Fibroblast of skin of right biceps (primary cell): ENCODE results near the gene L3MBTL3.
"Not testable (repeated sequence)": the region's sequence is repeated elsewhere in the genome, so short reads cannot be mapped to it uniquely, and the experiment has no call there.

Source experiments
- DNase-seq: peaks from one replicate; pipeline ENCODE4 v3.0.0-alpha.2; 2013

L3MBTL3 gene

GRCh38 chr6:130143709-130144108 is 125.3 kb downstream of the L3MBTL3 start:
- DNase-seq: no peak

- DNase-seq: no peak
Measured at GRCh38 chr6:130147111-130147510, 128.7 kb downstream of the L3MBTL3 start.

DNA sequence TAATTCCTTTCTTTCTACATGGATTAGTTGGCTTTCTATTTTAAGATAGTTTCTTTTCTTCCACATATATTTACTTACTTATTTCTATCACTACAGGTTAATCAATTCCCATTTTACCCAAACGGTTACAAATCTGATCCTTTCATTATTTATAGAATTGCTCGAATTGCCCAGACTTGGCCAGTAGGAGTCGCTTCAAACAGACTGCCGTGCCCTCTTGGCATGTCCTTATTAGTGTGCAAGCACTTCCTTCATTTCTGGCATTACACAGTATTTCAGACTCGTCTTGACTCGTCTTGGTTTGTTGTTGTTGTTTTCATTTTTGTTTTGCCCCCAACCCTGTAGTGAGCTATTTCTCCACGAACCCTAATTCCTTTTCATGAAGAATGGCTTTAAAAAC is 129.8 kb downstream of the L3MBTL3 start:
- DNase-seq: no peak

GRCh38 chr6:130149016-130149415 is 130.6 kb downstream of the L3MBTL3 start:
- not testable (repeated sequence) for DNase-seq

DNA sequence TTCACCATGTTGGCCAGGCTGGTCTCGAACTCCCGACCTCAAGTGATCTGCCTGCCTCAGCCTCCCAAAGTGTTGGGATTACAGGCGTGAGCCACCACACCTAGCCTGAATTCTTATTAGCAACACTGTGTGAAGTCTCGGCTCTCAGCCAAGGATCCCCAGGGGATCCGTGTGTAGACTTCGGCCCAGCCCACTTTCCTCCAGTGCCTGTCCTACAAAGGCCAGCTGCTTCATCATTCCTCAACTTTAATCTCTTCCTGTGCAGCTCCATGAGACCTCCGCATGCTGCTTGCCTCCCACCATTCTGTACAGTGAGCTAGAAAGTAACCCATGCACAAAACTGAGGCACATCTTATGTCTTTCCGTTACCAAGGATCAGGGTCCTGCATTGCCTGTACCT is 132.5 kb downstream of the L3MBTL3 start:
- DNase-seq: no peak

DNA sequence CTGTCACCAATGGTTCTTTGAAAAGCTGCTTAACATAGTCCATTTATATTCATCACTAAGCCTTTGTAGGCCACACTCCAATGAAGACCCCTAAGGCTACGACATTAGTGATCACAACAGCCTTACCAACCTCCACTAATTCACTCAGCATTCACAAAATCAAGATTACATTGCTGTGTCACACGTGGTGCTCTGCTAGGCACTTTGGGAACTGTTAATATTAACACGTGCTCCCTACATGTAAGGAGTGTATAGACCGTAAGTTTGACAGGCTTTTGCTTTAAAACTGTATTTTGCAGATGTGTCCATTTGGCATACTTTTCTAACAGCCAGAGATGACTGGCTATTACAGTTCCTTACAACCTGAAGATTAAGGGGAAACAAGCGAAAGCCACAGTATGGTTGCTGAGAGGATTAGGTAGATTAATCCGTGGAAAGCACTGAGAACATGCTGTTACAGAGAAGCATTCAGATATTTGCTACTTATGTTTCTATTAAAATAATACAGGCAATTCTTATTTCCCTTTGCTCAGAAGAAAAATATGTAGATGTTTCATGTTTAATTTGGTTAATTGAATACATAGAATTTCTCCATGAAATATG is 134.6 kb downstream of the L3MBTL3 start:
- DNase-seq: no peak

DNA sequence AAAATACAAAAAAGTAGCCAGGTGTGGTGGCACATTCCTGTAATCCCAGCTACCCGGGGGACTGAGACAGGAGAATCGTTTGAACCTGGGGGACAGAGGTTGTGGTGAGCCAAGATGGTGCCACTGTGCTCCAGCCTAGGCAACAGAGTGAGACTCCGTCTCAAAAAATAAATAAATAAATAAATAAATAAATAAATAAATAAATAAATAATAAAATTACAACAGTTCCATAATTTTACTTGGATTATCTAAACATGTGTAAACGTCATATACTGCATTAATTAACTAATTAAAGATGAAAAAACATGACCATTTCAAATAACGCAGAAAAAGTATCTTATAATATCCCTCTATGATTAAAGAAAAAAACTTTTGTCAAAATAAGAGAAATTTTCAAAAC is 138.5 kb downstream of the L3MBTL3 start:
- no peak for DNase-seq

GRCh38 chr6:130158056-130158455 is 139.7 kb downstream of the L3MBTL3 start:
- DNase-seq: peak; percentile 18

DNA sequence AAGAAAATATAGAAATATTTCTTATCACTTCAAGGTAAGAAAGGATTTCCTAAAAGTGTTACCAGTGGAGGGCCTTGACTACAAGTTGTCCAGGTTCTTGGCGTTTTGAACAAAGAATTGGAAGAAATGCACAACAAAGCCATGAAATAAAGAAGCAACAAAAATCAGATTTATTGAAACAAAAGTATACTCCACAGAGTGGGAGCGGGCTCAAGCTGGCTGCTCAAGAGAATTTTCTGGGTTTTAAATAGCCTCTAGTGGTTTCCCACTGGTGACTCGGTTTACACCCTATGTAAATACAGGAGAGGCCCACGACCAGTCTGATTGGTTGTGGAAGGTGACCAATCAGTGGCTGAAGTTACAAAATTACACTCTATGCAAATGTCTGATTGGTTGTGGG is 140.2 kb downstream of the L3MBTL3 start:
- DNase-seq: no peak

DNA sequence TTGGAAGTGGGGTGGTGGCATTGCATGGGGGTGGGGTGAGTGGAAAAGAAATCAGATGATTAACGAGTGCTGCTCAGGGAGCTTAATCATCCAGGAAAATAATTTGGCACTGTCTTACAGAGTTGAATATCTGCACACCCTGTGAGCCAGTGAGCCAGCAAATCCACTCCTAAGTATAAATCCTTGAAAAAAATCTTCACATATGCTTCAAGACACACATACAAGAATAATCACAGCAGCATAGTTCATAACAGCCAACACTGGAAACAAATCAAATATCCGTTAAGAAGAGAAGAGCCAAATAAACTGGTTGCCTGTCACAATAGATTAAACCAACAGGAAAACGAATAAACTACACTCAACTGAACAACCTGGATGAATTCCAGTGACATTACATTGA is 141.6 kb downstream of the L3MBTL3 start:
- no peak for DNase-seq

DNA sequence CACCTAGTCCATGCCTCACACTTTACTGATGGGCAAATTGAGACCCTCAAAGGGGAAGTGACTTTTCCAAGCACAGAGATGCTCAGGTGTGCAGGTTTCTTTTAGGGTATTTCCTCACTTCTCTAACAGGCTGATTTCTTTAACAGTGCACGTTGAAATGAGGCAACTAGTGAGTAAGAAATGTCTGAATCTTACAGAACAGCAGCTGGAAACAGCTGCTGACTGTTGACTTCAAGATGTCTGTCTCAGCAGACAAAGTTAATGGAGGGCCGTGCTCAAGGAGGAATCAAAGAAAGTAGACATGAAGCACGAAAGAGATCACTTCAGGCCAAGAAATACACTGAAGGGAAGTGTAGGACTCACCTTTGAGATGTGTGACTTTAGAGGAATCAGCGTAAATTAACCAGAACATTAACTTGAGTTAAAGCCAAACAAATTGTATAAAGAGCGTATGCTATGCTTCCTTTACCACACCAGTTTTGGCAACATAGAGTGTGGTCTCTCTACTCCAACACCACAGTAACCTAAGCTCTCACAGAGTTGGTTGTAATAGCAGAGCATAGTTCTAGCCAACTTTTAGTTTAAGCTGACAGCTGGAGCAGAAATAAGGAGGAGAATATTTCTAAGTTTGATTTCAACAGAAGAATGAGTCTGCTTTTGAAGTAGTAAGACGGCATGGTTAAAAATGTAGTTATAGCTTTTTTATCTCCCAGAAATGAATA is 143.5 kb downstream of the L3MBTL3 start:
- no peak for DNase-seq

- no peak for DNase-seq
Measured at GRCh38 chr6:130162421-130162820, 144.0 kb downstream of the L3MBTL3 start.

DNA sequence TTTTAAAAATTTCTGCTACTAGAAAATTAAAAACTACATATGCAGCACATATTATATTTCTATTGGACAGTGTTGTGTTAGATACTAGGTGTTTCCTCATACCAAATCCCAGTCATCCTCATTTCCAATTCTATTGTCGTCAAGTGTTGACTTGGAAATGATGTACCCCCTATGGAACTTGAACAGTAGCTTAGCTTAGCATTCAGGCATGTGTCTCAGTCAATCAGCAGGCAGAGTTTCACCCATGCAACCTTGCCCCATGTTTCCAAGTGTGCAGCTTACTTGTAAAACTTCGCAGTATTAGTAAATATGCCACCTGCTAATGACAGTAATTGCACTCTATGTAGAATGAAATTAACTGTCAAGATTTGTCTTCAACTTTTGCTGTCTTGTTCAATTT is 144.9 kb downstream of the L3MBTL3 start:
- no peak for DNase-seq

GRCh38 chr6:130164251-130164650 is 145.9 kb downstream of the L3MBTL3 start:
- no peak for DNase-seq

GRCh38 chr6:130167655-130168054 is 149.3 kb downstream of the L3MBTL3 start:
- DNase-seq: peak; percentile 53

DNA sequence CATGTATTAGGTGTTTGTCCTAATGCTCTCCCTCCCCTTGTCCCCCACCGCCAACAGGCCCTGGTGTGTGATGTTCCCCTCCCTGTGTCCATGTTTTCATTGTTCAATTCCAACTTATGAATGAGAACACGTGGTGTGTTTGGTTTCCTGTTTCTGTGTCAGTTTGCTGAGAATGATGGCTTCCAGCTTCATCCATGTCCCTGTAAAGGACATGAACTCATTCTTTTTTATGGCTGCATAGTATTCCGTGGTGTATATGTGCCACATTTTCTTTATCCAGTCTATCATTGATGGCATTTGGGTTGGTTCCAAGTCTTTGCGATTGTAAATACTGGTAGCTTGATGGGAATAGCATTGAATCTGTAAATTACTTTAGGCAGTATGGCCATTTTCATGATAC is 151.8 kb downstream of the L3MBTL3 start:
- DNase-seq: not testable (repeated sequence)

- DNase-seq: not testable (repeated sequence)
Measured at GRCh38 chr6:130173377-130174004, 155.1 kb downstream of the L3MBTL3 start.

DNA sequence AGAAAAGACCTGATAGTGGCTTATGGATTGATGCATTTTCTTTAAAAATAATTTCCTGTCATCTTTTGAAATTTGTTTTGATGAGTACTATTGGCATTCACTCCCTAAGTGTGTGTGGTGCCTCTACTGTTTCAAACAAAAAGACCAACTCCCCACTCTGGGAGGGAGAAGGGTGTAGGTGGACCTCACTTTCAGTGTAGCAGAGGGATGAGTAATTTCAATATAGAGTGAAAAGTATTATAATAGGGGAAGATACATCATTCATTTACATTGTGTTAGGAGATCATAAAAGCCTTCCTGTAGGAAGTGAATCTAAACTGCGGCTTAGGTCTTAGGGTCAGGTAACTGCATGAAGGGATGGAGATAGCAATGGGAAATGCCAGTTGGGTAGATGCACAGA is 158.0 kb downstream of the L3MBTL3 start:
- no peak for DNase-seq

GRCh38 chr6:130178692-130179091 is 160.3 kb downstream of the L3MBTL3 start:
- peak; percentile 94 for DNase-seq

- no peak for DNase-seq
Measured at GRCh38 chr6:130182466-130182865, 164.1 kb downstream of the L3MBTL3 start.

GRCh38 chr6:130183271-130184222 is 165.2 kb downstream of the L3MBTL3 start:
- no peak for DNase-seq

DNA sequence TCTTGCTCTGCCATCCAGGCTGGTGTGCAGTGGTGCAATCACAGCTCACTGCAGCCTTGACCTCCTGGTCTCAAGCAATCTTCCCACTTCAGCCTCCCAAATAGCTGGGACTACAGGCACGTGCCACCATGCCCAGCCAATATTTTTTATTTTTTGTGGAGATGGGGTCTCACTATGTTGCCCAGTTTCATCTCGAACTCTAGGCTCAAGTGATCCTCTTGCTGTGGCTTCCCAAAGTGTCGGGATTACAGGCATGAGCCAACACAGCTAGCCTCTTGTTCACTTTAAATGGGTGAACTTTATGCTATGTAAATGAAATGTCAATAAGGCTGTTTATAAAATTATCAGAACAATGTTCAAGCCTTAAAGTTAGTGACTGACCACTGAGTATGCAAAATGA is 167.3 kb downstream of the L3MBTL3 start:
- no peak for DNase-seq
